Gastrocnemius medialis (tissue), 4 donors: ENCODE measurements around the gene PRTN3. TPM values are rescaled to one million over a fixed set of nuclear protein-coding genes. Genes with fewer than 3 reads are reported as not detected.

ENCODE experiments used
- ATAC-seq, 2 donors: fragments of 150-250 bp; one replicate each; pipeline ENCODE4 v1.9.1; 2016
- DNase-seq, 2 donors: peaks; one replicate each; pipeline ENCODE4 v3.0.0-alpha.2; 2019
- H3K27ac ChIP-seq, 4 donors: fragments of 200-600 bp; sonication (generic); 1 replicate in 1 of 4; 2 replicates in 3 of 4; pipeline ENCODE4 v1.5.1; 2016 to 2018; ENCODE audit warnings: mild to moderate bottlenecking in 2 of 4, moderate library complexity in 1 of 4
- H3K27me3 ChIP-seq, 3 donors: fragments of 200-600 bp; sonication (generic) in 2 of 3; 1 replicate in 1 of 3; 2 replicates in 2 of 3; pipeline versions ENCODE4 v1.5.1 to v1.6.0; 2016 to 2019; ENCODE audit warnings: mild to moderate bottlenecking in 1 of 3, moderate library complexity in 1 of 3
- H3K36me3 ChIP-seq, 2 donors: fragments of 200-600 bp; sonication (generic) in 1 of 2; one replicate each; pipeline ENCODE4 v1.5.1; 2017 to 2018
- H3K4me1 ChIP-seq, 2 donors: fragments of 200-600 bp; sonication (generic) in 1 of 2; one replicate each; pipeline ENCODE4 v1.5.1; 2016 to 2017; ENCODE audit warnings: mild to moderate bottlenecking in 2 of 2
- H3K4me3 ChIP-seq, 4 donors: fragments of 200-600 bp; sonication (generic) in 3 of 4; 1 replicate in 1 of 4; 2 replicates in 3 of 4; pipeline ENCODE4 v1.5.1; 2016 to 2019; ENCODE audit warnings: mild to moderate bottlenecking in 2 of 4
- H3K9me3 ChIP-seq, 3 donors: fragments of 200-600 bp; sonication (generic) in 2 of 3; 1 replicate in 1 of 3; 2 replicates in 2 of 3; pipeline ENCODE4 v1.5.1; 2016 to 2019
- CTCF ChIP-seq, 5 experiments: fragments of 450-650 bp in 3 of 5; fragments of 200-600 bp in 2 of 5; sonication (generic) in 2 of 5; IDR thresholded peaks in 4 of 5; conservative IDR thresholded peaks in 1 of 5; 1 replicate in 4 of 5; 2 replicates in 1 of 5; pipeline ENCODE4 v1.5.1; 2016 to 2019; ENCODE audit warnings: antibody characterized with exemption in 5 of 5, mild to moderate bottlenecking in 3 of 5, moderate library complexity in 3 of 5
- POLR2A ChIP-seq, 2 donors: fragments of 450-650 bp; IDR thresholded peaks; one replicate each; pipeline ENCODE4 v1.6.1; 2017; ENCODE audit warnings: antibody characterized with exemption in 2 of 2, mild to moderate bottlenecking in 2 of 2, moderate library complexity in 2 of 2
- in situ Hi-C, 4 donors: fragments of 200-750 bp; cut with MboI; loops; one replicate each; pipeline versions ENCODE4 v1.15.0 to v1.8.0; 2017; ENCODE audit warnings: low sequenced_read_pairs in 4 of 4
- intact Hi-C: fragments of 100-400 bp; cut with DNase I; formaldehyde crosslinking; loops from one replicate; pipeline ENCODE4 v1.15.1; 2023; ENCODE audit warnings: low total_unique reads
- microRNA counts, 2 donors: library from miRNA; unstranded; fragments of <30 nt; microRNA quantifications; one replicate each; lab custom pipeline; 2016
- microRNA-seq, 2 donors: library from miRNA; unstranded; fragments of <30 nt; microRNA quantifications; one replicate each; pipeline ENCODE4, GENCODE V29; 2016; ENCODE audit warnings: borderline replicate concordance in 2 of 2
- total RNA-seq, 4 donors: library from RNA; depleted of rRNA; stranded (reverse); fragments of >200 nt; gene quantifications; one replicate each; pipeline versions ENCODE4 v1.1.0 to v1.2.3, GENCODE V29; 2016

PRTN3 gene
- total RNA-seq, 4 donors from 2014 or later = 0.51 TPM; not detected in 3

GRCh38 chr19:892894-893689 is 52.3 kb downstream of the PRTN3 start, which contains the start of the genes MED16 and RNU6-9:
MED16 (minus strand) TSS chr19:893187; CDS start chr19:891131, 2,056 bp downstream.
RNU6-9 (plus strand) TSS chr19:893484.
- no peaks in the 10 kb centered on the region for H3K9me3 ChIP-seq
- H3K27me3 ChIP-seq = no peaks in the 10 kb centered on the region
- peak; percentile 85 to 92 for DNase-seq
- H3K27ac ChIP-seq = peak within 1 kb of the TSS; percentile 81 to 91 (median 88)
- H3K4me1 ChIP-seq = peaks cover 0 to 9% of the 10 kb centered on the region in 2 donors
- in situ Hi-C loops = no loop called here
- intact Hi-C loops = loop anchor here (1.0 kb wide), 2 partner anchors 20 to 96 kb away; partner anchors contain the start of genes PTBP1 and R3HDM4
- peak; percentile 98 to 99 for ATAC-seq
- peaks cover 0 to 13% of the 10 kb centered on the region in 2 donors for H3K36me3 ChIP-seq
- TF ChIP-seq POLR2A (IDR thresholded peaks at IDR 0.05) = peak; percentile 61 to 69
- TF ChIP-seq CTCF (IDR thresholded peaks at IDR 0.05 in 4 of 5, conservative IDR thresholded peaks at IDR 0.05 in 1 of 5) = peak in 1 of 5 experiments; percentile 6
- peak within 1 kb of the TSS; percentile 73 to 84 (median 75) for H3K4me3 ChIP-seq

GRCh38 chr19:896434-896833 is 55.6 kb downstream of the PRTN3 start:
- Histone ChIP-seq H3K9me3 (no peaks in the 10 kb centered on the region), H3K36me3 (peaks cover 0 to 15% of the 10 kb centered on the region in 2 donors), H3K27me3 (no peaks in the 10 kb centered on the region), H3K4me1 (peaks cover 0 to 9% of the 10 kb centered on the region in 2 donors), H3K4me3 (no peak overlapping the region), H3K27ac (no peak overlapping the region)
- DNase-seq (no peak), ATAC-seq (no peak)
- intact Hi-C loops = no loop called here
- no peak for TF ChIP-seq CTCF (IDR thresholded peaks at IDR 0.05 in 4 of 5, conservative IDR thresholded peaks at IDR 0.05 in 1 of 5)
- no peak for TF ChIP-seq POLR2A (IDR thresholded peaks at IDR 0.05)
- in situ Hi-C loops = no loop called here

GRCh38 chr19:896999-897398 is 56.2 kb downstream of the PRTN3 start:
- Histone ChIP-seq H3K36me3 (peaks cover 0 to 19% of the 10 kb centered on the region in 2 donors), H3K27ac (no peak overlapping the region), H3K27me3 (no peaks in the 10 kb centered on the region), H3K9me3 (no peaks in the 10 kb centered on the region), H3K4me1 (peaks cover 0 to 6% of the 10 kb centered on the region in 2 donors), H3K4me3 (no peak overlapping the region)
- TF ChIP-seq POLR2A (IDR thresholded peaks at IDR 0.05) (no peak), CTCF (IDR thresholded peaks at IDR 0.05 in 4 of 5, conservative IDR thresholded peaks at IDR 0.05 in 1 of 5) (no peak)
- ATAC-seq (no peak), DNase-seq (no peak)
- intact Hi-C loops = no loop called here
- in situ Hi-C loops = no loop called here

GRCh38 chr19:897442-898039 is 56.7 kb downstream of the PRTN3 start:
- in situ Hi-C loops = no loop called here
- intact Hi-C loops = no loop called here
- no peaks in the 10 kb centered on the region for H3K9me3 ChIP-seq
- DNase-seq (no peak), ATAC-seq (no peak)
- TF ChIP-seq CTCF (IDR thresholded peaks at IDR 0.05 in 4 of 5, conservative IDR thresholded peaks at IDR 0.05 in 1 of 5) (no peak), POLR2A (IDR thresholded peaks at IDR 0.05) (no peak)
- no peak overlapping the region for H3K4me3 ChIP-seq
- peaks cover 0 to 20% of the 10 kb centered on the region in 2 donors for H3K36me3 ChIP-seq
- H3K4me1 ChIP-seq = peaks cover 0 to under 1% of the 10 kb centered on the region in 2 donors
- no peaks in the 10 kb centered on the region for H3K27me3 ChIP-seq
- no peak overlapping the region for H3K27ac ChIP-seq

MicroRNAs encoded within 50 kb of the gene (microRNA counts, 767-probe panel; counts per million panel counts)
- microRNA hsa-miR-3187-3p (lab: Ali Mortazavi, UCI) = 356 to 448 counts per million in 2 donors

Small RNAs within 50 kb of the gene (microRNA-seq; reads per million reads assigned to microRNA genes)
- gene MIR3187 (2.4 to 3.4 reads per million in 2 donors), gene MIR4745 (0 to 1.2 reads per million in 2 donors)

Other genes with a start within 250 kb of the PRTN3 start
- gene POLRMT, start 207.5 kb upstream of the PRTN3 start, total RNA-seq = 10 to 100 TPM; 43.9 to 83.4 (median 73.8) TPM
- not detected for gene FGF22, start 201.1 kb upstream of the PRTN3 start, total RNA-seq
- 100 to 1,000 TPM in 3 of 4 donors, 10 to 100 TPM in 1; 72.3 to 148 (median 129) TPM for gene RNF126, start 177.8 kb upstream of the PRTN3 start, total RNA-seq
- 10 to 100 TPM in 3 of 4 donors, 1 to 10 TPM in 1; 7.5 to 20.1 (median 15.9) TPM for gene FSTL3, start 164.6 kb upstream of the PRTN3 start, total RNA-seq
- gene PRSS57, start 145.5 kb upstream of the PRTN3 start, total RNA-seq = not detected
- gene PALM, start 132.1 kb upstream of the PRTN3 start, total RNA-seq = 10 to 100 TPM in 1 of 4 donors, 1 to 10 TPM in 3; 4.4 to 10.2 (median 7.2) TPM
- 1 to 10 TPM in 1 of 4 donors, not detected in 3; 1.2 TPM for gene MISP, start 89.9 kb upstream of the PRTN3 start, total RNA-seq
- 10 to 100 TPM; 29.8 to 51.7 (median 36.7) TPM for gene PTBP1, start 43.5 kb upstream of the PRTN3 start, total RNA-seq
- gene PLPPR3, start 19.0 kb upstream of the PRTN3 start, total RNA-seq = not detected
- gene AZU1, start 13.2 kb upstream of the PRTN3 start, total RNA-seq = not detected
- under 1 TPM in 2 of 4 donors, not detected in 2; 0.46 to 0.84 TPM for gene ELANE, start 11.3 kb downstream of the PRTN3 start, total RNA-seq
- 100 to 1,000 TPM; 153 to 309 (median 210) TPM for gene CFD, start 18.7 kb downstream of the PRTN3 start, total RNA-seq
- 10 to 100 TPM; 22.0 to 67.6 (median 54.6) TPM for gene MED16, start 52.2 kb downstream of the PRTN3 start, total RNA-seq
- gene RNU6-9, start 52.5 kb downstream of the PRTN3 start, total RNA-seq = not detected
- 10 to 100 TPM; 37.2 to 49.1 (median 44.3) TPM for gene R3HDM4, start 72.2 kb downstream of the PRTN3 start, total RNA-seq
- gene KISS1R, start 76.3 kb downstream of the PRTN3 start, total RNA-seq = not detected
- gene ARID3A, start 85.0 kb downstream of the PRTN3 start, total RNA-seq = 1 to 10 TPM; 1.8 to 9.9 (median 7.8) TPM
- 10 to 100 TPM in 3 of 4 donors, 1 to 10 TPM in 1; 4.4 to 59.0 (median 28.6) TPM for gene WDR18, start 143.3 kb downstream of the PRTN3 start, total RNA-seq
- gene GRIN3B, start 159.4 kb downstream of the PRTN3 start, total RNA-seq = not detected
- gene TMEM259, start 180.1 kb downstream of the PRTN3 start, total RNA-seq = 100 to 1,000 TPM in 3 of 4 donors, 10 to 100 TPM in 1; 98.5 to 150 (median 124) TPM
- not detected for gene RNU6-2, start 180.5 kb downstream of the PRTN3 start, total RNA-seq
- 10 to 100 TPM in 1 of 4 donors, 1 to 10 TPM in 3; 2.2 to 10.1 (median 4.1) TPM for gene CNN2, start 185.6 kb downstream of the PRTN3 start, total RNA-seq
- 10 to 100 TPM in 3 of 4 donors, 1 to 10 TPM in 1; 6.0 to 20.0 (median 15.0) TPM for gene ABCA7, start 199.1 kb downstream of the PRTN3 start, total RNA-seq
- 1 to 10 TPM in 3 of 4 donors, under 1 TPM in 1; 0.83 to 7.6 (median 3.4) TPM for gene ARHGAP45, start 226.2 kb downstream of the PRTN3 start, total RNA-seq